HFF-Myc (cell line): ENCODE results near the gene EPSTI1.
A peak's percentile ranks its signal among the peaks of the same experiment; 100 is the strongest.

Experiments used
- DNase-seq: peaks from one replicate; pipeline ENCODE4 v3.0.0-alpha.2; 2011; ENCODE audit warnings: low read depth; ENCODE audit errors: extremely low read depth
- H3K4me3 ChIP-seq: replicated peaks from 2 replicates; pipeline ENCODE4 v1.5.1; 2011; ENCODE audit warnings: low read depth, mild to moderate bottlenecking, control low read depth, low read length
- TF ChIP-seq, protein P1 (sequence below): IDR thresholded peaks from 2 replicates; pipeline ENCODE4 v1.5.1; 2012; ENCODE audit warnings: mild to moderate bottlenecking, low read depth, low read length, control low read depth; ENCODE audit errors: missing control alignments

EPSTI1 gene

DNA sequence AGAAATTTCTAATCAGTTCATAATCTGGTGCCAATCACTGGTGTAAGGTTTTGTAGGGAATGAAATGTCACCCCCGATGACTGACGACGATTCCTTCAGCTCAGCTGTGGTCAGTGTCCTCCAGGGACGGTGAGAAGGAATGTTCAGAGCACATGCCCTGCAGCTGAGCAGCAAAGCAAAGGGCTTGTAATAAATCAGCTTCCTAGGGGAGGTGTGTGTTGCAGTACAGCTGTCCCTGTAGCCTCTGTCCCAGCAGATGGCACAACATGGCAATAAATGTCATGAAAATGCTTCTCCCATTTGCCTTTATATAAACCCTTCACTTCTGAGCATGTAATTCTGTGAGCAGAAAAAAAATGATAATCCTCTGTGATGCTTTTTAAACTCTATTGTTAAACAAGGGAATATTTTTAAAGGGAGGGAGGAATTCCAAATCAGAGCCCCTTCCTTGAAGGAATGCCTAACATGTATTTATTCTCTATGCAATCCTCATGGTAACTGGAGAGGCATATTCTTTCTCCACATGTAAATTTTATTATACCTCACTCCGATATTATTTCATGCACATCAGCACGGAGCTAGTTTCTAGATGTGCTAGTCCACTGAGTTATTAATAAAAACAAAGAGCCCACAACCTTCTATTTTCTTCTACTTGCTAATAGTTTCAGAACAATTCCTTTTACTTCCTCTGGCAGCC, 108.1 kb downstream of the EPSTI1 start:
- H3K4me3 ChIP-seq = no peak overlapping the region
- peak; percentile 64 for DNase-seq
- TF ChIP-seq, protein P1, sequence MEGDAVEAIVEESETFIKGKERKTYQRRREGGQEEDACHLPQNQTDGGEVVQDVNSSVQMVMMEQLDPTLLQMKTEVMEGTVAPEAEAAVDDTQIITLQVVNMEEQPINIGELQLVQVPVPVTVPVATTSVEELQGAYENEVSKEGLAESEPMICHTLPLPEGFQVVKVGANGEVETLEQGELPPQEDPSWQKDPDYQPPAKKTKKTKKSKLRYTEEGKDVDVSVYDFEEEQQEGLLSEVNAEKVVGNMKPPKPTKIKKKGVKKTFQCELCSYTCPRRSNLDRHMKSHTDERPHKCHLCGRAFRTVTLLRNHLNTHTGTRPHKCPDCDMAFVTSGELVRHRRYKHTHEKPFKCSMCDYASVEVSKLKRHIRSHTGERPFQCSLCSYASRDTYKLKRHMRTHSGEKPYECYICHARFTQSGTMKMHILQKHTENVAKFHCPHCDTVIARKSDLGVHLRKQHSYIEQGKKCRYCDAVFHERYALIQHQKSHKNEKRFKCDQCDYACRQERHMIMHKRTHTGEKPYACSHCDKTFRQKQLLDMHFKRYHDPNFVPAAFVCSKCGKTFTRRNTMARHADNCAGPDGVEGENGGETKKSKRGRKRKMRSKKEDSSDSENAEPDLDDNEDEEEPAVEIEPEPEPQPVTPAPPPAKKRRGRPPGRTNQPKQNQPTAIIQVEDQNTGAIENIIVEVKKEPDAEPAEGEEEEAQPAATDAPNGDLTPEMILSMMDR = peak; percentile 20

DNA sequence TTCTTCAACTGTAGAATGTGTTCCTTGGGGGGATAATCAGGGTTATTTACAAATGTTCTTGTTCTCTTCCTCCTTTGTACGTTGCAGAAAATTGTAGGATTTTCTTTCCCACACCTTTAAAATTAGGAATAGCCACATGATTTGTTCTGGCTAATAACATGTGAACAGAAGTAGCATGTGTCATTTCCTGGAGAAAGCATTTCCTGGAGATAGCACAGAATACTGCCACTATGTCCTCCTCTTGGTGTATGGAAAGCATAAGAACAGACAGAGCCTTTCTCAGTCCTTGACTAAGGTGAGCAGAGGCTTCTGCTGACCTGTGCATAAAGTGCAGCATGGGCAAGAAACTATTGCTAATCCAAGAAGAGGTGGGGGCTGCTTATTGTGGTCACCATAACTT, 108.9 kb downstream of the EPSTI1 start:
- DNase-seq = no peak
- TF ChIP-seq, protein P1 = no peak

DNA sequence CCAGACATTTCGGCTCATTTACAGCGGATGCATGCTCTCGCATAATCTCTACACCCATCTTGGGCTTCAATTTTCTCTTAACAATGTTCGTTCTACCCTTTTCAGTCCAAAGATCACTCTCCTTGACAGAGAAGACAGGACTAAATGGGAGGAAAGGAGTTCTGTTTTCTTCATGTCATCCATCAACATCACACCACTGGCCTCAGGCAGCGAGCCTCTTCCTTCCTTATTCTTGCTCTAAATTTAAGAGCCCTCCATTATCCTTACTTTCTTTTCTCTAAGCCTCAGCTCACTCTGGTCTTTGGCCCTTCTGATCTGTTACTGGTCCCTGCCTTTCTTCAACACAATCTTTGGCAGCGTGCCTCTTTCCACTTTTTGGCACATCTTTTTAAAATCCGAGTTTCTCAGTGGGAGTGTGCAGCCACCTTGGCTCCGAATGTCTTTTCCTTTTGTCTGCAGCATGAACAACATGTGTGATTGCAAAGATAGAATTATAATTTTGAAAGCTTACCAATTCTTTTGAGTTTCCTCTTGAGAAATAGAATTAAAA, 111.9 kb downstream of the EPSTI1 start:
- no peak overlapping the region for H3K4me3 ChIP-seq
- no peak for DNase-seq
- TF ChIP-seq, protein P1 = no peak

More for the DNA sequence above, 108.9 kb downstream of the EPSTI1 start:
- H3K4me3 ChIP-seq = no peak overlapping the region

DNA sequence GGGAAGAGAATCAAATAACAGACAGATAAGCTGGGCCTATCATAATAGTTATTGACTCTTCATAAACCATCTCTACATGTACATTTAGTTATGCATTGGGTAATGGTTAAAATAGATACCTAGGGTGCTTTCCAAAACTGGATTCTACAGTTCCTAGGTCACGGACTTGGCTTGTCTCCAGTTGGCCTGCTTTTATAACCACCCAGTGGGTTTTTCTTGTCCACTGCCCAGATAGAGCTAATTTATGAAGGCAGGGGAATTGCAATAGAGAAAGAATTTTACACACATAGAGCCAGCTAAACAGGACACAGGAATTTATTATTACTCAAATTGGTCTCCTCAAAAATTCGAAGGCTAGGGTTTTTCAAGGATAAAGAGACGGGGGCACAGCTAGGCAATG, 113.3 kb downstream of the EPSTI1 start:
- no peak overlapping the region for H3K4me3 ChIP-seq
- no peak for DNase-seq
- TF ChIP-seq, protein P1 = no peak

DNA sequence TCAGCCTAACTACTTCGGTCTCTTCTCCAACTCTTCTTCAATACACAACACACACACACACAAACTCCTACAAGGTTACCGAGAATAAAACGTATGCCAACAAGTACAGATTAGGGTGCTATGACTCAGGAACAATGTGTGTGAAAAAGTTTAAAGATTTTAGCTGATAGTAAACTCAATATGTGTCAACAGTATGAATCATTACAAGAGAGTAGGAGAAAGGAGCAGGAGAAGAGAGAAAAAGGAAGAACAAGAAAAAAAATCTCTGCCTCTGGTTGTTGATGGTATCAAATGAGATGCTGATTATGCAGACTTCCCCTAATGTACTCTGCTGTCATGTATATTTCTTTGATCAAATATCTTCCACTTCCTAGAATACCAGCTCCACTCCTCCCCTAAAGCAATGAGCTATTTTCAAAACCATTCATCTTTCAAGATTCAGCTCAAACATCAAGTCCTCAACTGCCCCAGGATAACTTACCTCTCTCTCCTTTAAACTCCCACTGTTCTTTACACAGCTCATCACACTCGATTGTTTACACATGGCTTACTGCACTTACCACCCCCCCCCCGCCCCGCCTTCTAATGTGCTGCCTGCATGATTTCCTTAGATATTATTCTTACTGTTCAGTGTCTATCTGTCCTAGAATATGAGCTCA, 115.0 kb downstream of the EPSTI1 start:
- TF ChIP-seq, protein P1 = no peak
- no peak overlapping the region for H3K4me3 ChIP-seq
- DNase-seq = no peak

DNA sequence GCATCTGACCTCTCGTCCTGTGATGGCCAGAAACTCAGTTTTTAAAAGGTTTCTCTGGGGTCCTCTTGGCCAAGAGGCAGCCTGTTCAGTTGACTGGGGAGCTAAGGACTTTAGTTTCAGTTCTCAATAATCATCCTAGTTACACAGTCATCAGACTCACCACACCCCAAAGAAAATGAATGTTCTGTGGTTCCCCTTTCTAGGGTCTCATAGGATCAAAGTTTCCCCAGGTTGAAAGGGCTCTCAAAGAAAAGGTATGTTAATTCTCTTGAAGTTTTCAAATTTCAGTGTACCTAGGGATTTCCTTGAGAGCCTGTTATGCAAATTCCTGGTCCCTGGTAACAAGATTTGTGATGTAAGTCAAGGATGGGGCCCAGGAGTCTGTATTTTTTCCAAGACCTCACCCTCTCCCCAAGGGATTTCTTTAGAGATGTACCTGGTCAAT, 115.7 kb downstream of the EPSTI1 start:
- DNase-seq = no peak
- TF ChIP-seq, protein P1 = no peak
- no peak overlapping the region for H3K4me3 ChIP-seq
